OCI-LY7 (cell line): ENCODE data around the gene SH3RF3. TPM values are rescaled to one million over a fixed set of nuclear protein-coding genes. Genes with fewer than 3 reads are reported as not detected.

ENCODE experiments used
- BruUV-seq: library from RNA; stranded (reverse); fragments of 400-500 nt; replicated peaks from 2 replicates; lab custom pipeline; 2021; lab: Mats Ljungman, UMichigan
- CTCF ChIA-PET: fragments of 300-600 bp; sonication (Branson Sonifier 250); formaldehyde crosslinking; loops from one replicate; lab custom pipeline; 2022; ENCODE audit warnings: antibody characterized with exemption; ENCODE audit not compliant: unreplicated experiment; lab: Charles Lee
- POLR2A ChIA-PET: fragments of 300-600 bp; sonication (Branson Sonifier 250); formaldehyde crosslinking; loops from one replicate; lab custom pipeline; 2022; ENCODE audit warnings: antibody characterized with exemption; lab: Charles Lee
- DNase-seq: peaks from one replicate; pipeline ENCODE4 v3.0.0-alpha.2; 2015; ENCODE audit warnings: low spot score
- H2AFZ ChIP-seq: fragments of 200-600 bp; sonication (generic), shearing (Covaris generic); 2 replicates; pipeline ENCODE4 v1.6.1; 2014; ENCODE audit warnings: mild to moderate bottlenecking, antibody characterized with exemption, low read length, moderate library complexity
- H3K27ac ChIP-seq: fragments of 200-600 bp; sonication (generic); 2 replicates; pipeline ENCODE4 v1.5.1; 2014; ENCODE audit warnings: mixed run types, low read depth, mild to moderate bottlenecking, moderate library complexity, low read length, inconsistent platforms; ENCODE audit not compliant: poor library complexity, severe bottlenecking
- H3K36me3 ChIP-seq: fragments of 200-600 bp; sonication (generic); 2 replicates; pipeline ENCODE4 v1.6.1; 2014; ENCODE audit warnings: mild to moderate bottlenecking, antibody characterized with exemption, low read length, moderate library complexity, mixed read lengths; ENCODE audit not compliant: insufficient read depth
- H3K4me1 ChIP-seq: fragments of 200-600 bp; sonication (generic); 2 replicates; pipeline ENCODE4 v1.5.1; 2014; ENCODE audit warnings: mild to moderate bottlenecking, low read length; ENCODE audit not compliant: insufficient read depth, poor library complexity, severe bottlenecking
- H3K4me2 ChIP-seq: fragments of 200-600 bp; sonication (generic); 2 replicates; pipeline ENCODE4 v1.6.1; 2014; ENCODE audit warnings: mild to moderate bottlenecking, low read length
- H3K4me3 ChIP-seq: fragments of 200-600 bp; sonication (generic); 2 replicates; pipeline ENCODE4 v1.5.1; 2014; ENCODE audit warnings: mild to moderate bottlenecking, low read depth, low read length; ENCODE audit not compliant: poor library complexity, severe bottlenecking
- H3K79me2 ChIP-seq: fragments of 200-600 bp; sonication (generic); 2 replicates; pipeline ENCODE4 v1.6.1; 2016; ENCODE audit warnings: low read depth, mild to moderate bottlenecking, low read length, moderate library complexity, mixed read lengths; ENCODE audit not compliant: insufficient read depth
- H3K9me2 ChIP-seq: fragments of 200-600 bp; sonication (generic); 2 replicates; pipeline ENCODE4 v1.6.1; 2016; ENCODE audit warnings: mild to moderate bottlenecking, low read length, mixed read lengths; ENCODE audit not compliant: insufficient read depth
- H3K9me3 ChIP-seq: fragments of 200-600 bp; sonication (generic); 2 replicates; pipeline ENCODE4 v1.6.1; 2014; ENCODE audit warnings: mild to moderate bottlenecking, mixed run types, low read length, mixed read lengths
- H4K20me1 ChIP-seq: fragments of 200-600 bp; sonication (generic); 2 replicates; pipeline ENCODE4 v1.6.1; 2014; ENCODE audit warnings: mild to moderate bottlenecking, antibody characterized with exemption, low read length, moderate library complexity, mixed read lengths; ENCODE audit not compliant: insufficient read depth
- CTCF ChIP-seq: fragments of 200-600 bp; sonication (generic); conservative IDR thresholded peaks from 2 replicates; pipeline ENCODE4 v1.5.1; 2014; ENCODE audit warnings: mild to moderate bottlenecking, antibody characterized with exemption, low read length, moderate library complexity, mixed read lengths
- EZH2phosphoT487 ChIP-seq: fragments of 200-600 bp; sonication (generic); IDR thresholded peaks from 2 replicates; pipeline ENCODE4 v1.6.1; 2018; ENCODE audit warnings: low read depth, borderline replicate concordance, mild to moderate bottlenecking, mixed run types, antibody characterized with exemption, low read length, moderate library complexity, mixed read lengths
- intact Hi-C: fragments of 100-400 bp; cut with micrococcal nuclease; formaldehyde crosslinking; loops from one replicate; pipeline ENCODE4 v1.10.0; 2022; ENCODE audit not compliant: unreplicated experiment
- total RNA-seq, 2 experiments: library from RNA; depleted of rRNA in 1 of 2; stranded (reverse); fragments of >200 nt in 1 of 2; shearing (Covaris generic) in 1 of 2; gene quantifications; 2 replicates each; pipeline ENCODE4 v1.2.3, GENCODE V29; 2014 to 2022

The SH3RF3 gene
- total RNA-seq, 2 experiments from 2014 or later = not detected

- no peaks in the 10 kb centered on the region for H3K9me2 ChIP-seq
- intact Hi-C loops = no loop called here
Measured at GRCh38 chr2:109521233-109522062, 392.4 kb downstream of the SH3RF3 start.

GRCh38 chr2:109522063-109522374 is 393.0 kb downstream of the SH3RF3 start:
- intact Hi-C loops = no loop called here

More at GRCh38 chr2:109521233-109522062, 392.4 kb downstream of the SH3RF3 start:
- CTCF ChIA-PET = no interaction called here
- Histone ChIP-seq H3K4me1 (no peaks in the 10 kb centered on the region), H3K79me2 (no peaks in the 10 kb centered on the region), H4K20me1 (no peaks in the 10 kb centered on the region), H3K27ac (no peak overlapping the region), H3K4me2 (no peak overlapping the region), H3K9me3 (no peaks in the 10 kb centered on the region), H2AFZ (no peak overlapping the region), H3K36me3 (no peaks in the 10 kb centered on the region), H3K4me3 (no peak overlapping the region)
- BruUV-seq = no TSS peak
- POLR2A ChIA-PET = no interaction called here
- TF ChIP-seq EZH2phosphoT487 (no peak), CTCF (no peak)
- no peak for DNase-seq

More at GRCh38 chr2:109522063-109522374, 393.0 kb downstream of the SH3RF3 start:
- no peaks in the 10 kb centered on the region for H3K9me2 ChIP-seq
- POLR2A ChIA-PET = no interaction called here
- no peak overlapping the region for H2AFZ ChIP-seq
- TF ChIP-seq EZH2phosphoT487 = no peak
- TF ChIP-seq CTCF = no peak
- no peaks in the 10 kb centered on the region for H3K36me3 ChIP-seq
- BruUV-seq = no TSS peak
- H3K4me1 ChIP-seq = no peaks in the 10 kb centered on the region
- no peaks in the 10 kb centered on the region for H4K20me1 ChIP-seq
- H3K27ac ChIP-seq = no peak overlapping the region
- no peaks in the 10 kb centered on the region for H3K9me3 ChIP-seq
- no peak overlapping the region for H3K4me3 ChIP-seq
- no peak for DNase-seq
- no peak overlapping the region for H3K4me2 ChIP-seq
- CTCF ChIA-PET = no interaction called here
- H3K79me2 ChIP-seq = no peaks in the 10 kb centered on the region
